HepG2 (cell line): ENCODE data around the gene NPBWR2. TPM values are rescaled to one million over a fixed set of nuclear protein-coding genes. Genes with fewer than 3 reads are reported as not detected.

Source experiments
- ATAC-seq: fragments of 200-7000 bp; cut with Tn5 transposase; 3 replicates; pipeline ENCODE4 v1.9.1; 2020; ENCODE audit warnings: mild to moderate bottlenecking, moderate library complexity
- BruUV-seq: library from RNA; stranded (reverse); fragments of 400-500 nt; replicated peaks from 2 replicates; lab custom pipeline; 2021; lab: Mats Ljungman, UMichigan
- CTCF ChIA-PET: fragments of 300-600 bp; formaldehyde crosslinking; extraction: SDS; loops from one replicate; lab custom pipeline; 2021; ENCODE audit warnings: low total read pairs, inconsistent platforms, low intra/inter-chr PET ratio; lab: Yijun Ruan, JAX
- POLR2A ChIA-PET: fragments of 350-600 bp; sonication (Branson Sonifier 250); formaldehyde crosslinking; loops from one replicate; lab custom pipeline; 2020; ENCODE audit warnings: antibody characterized with exemption, inconsistent platforms; lab: Yijun Ruan, JAX
- DNase-seq: peaks from one replicate; pipeline ENCODE4 v3.0.0-alpha.2; 2015; ENCODE audit warnings: low spot score
- FAIRE-seq: peaks from 3 replicates; lab custom pipeline; 2011; peaks lifted over from hg19 to GRCh38; lab: Jason Lieb, UNC
- H2AFZ ChIP-seq: one replicate; pipeline ENCODE4 v1.6.1; 2011; ENCODE audit warnings: low read length, inconsistent platforms
- H3K27ac ChIP-seq: fragments of 300-600 bp; 3 replicates; pipeline ENCODE4 v1.8.0; 2011; ENCODE audit warnings: mixed run types, mild to moderate bottlenecking, mixed read lengths, low read length, inconsistent platforms; ENCODE audit not compliant: insufficient read depth; ENCODE audit errors: extremely low read length
- H3K27me3 ChIP-seq, 2 experiments: fragments of 200-600 bp in 1 of 2; 2 replicates in 1 of 2; 3 replicates in 1 of 2; pipeline versions ENCODE4 v1.6.0 to v1.8.0; 2011; ENCODE audit warnings: low read length in 2 of 2, mild to moderate bottlenecking in 2 of 2, moderate library complexity in 2 of 2, inconsistent platforms in 1 of 2; ENCODE audit not compliant: insufficient read depth in 2 of 2, control insufficient read depth in 1 of 2
- H3K36me3 ChIP-seq, 2 experiments: fragments of 200-600 bp in 1 of 2; replicated peaks in 1 of 2; 2 replicates in 1 of 2; 3 replicates in 1 of 2; pipeline versions ENCODE4 v1.5.1 to v1.8.0; 2011; ENCODE audit warnings: low read length in 2 of 2, inconsistent platforms in 1 of 2; ENCODE audit not compliant: insufficient read depth in 2 of 2, control insufficient read depth in 1 of 2
- H3K4me1 ChIP-seq: 2 replicates; pipeline ENCODE4 v1.5.1; 2012; ENCODE audit warnings: low read length, inconsistent platforms; ENCODE audit not compliant: insufficient read depth
- H3K4me2 ChIP-seq: 2 replicates; pipeline ENCODE4 v1.6.0; 2011; ENCODE audit warnings: low read depth, low read length, inconsistent platforms
- H3K4me3 ChIP-seq, 3 experiments: fragments of 200-600 bp in 1 of 3; sonication (generic), shearing (Covaris generic) in 1 of 3; replicated peaks in 1 of 3; 2 replicates each; pipeline ENCODE4 v1.5.1; 2011 to 2016; ENCODE audit warnings: low read length in 3 of 3, inconsistent platforms in 2 of 3, low read depth in 2 of 3, mild to moderate bottlenecking in 2 of 3, control low read depth in 1 of 3, mixed read lengths in 1 of 3; ENCODE audit not compliant: insufficient read depth in 1 of 3
- H3K79me2 ChIP-seq: one replicate; pipeline ENCODE4 v1.6.1; 2011; ENCODE audit warnings: low read length, inconsistent platforms; ENCODE audit not compliant: insufficient read depth
- H3K9ac ChIP-seq: 2 replicates; pipeline ENCODE4 v1.6.0; 2011; ENCODE audit warnings: mild to moderate bottlenecking, low read depth, low read length, inconsistent platforms; ENCODE audit not compliant: insufficient read depth
- H3K9me3 ChIP-seq: 2 replicates; pipeline ENCODE4 v1.5.1; 2012; ENCODE audit warnings: mild to moderate bottlenecking, low read length
- H4K20me1 ChIP-seq: 2 replicates; pipeline ENCODE4 v1.6.0; 2011; ENCODE audit warnings: inconsistent platforms, mild to moderate bottlenecking, low read length, moderate library complexity; ENCODE audit not compliant: insufficient read depth
- BCL6 ChIP-seq: IDR thresholded peaks from 2 replicates; pipeline ENCODE4 v1.6.1; 2016; ENCODE audit warnings: missing genetic modification reagents, missing compliant biosample characterization
- CHD4 ChIP-seq: fragments of 200-600 bp; sonication (generic); IDR thresholded peaks from 2 replicates; pipeline ENCODE4 v1.7.0; 2017; ENCODE audit warnings: mild to moderate bottlenecking, low read length, borderline replicate concordance
- KMT2B ChIP-seq: IDR thresholded peaks from 2 replicates; pipeline ENCODE4 v1.6.1; 2016; ENCODE audit warnings: missing genetic modification reagents, missing compliant biosample characterization
- PCBP1 ChIP-seq: fragments of 200-400 bp; formaldehyde crosslinking; IDR thresholded peaks from 2 replicates; pipeline ENCODE4 v1.6.1; 2017; ENCODE audit warnings: mild to moderate bottlenecking, low read depth, low read length, borderline replicate concordance
- ZC3H4 ChIP-seq: sonication (generic); formaldehyde crosslinking; IDR thresholded peaks from 2 replicates; pipeline ENCODE4 v1.4.0; 2020; ENCODE audit warnings: missing genetic modification reagents, borderline replicate concordance
- ZNF432 ChIP-seq: sonication (generic); formaldehyde crosslinking; IDR thresholded peaks from 2 replicates; pipeline ENCODE4 v1.5.0; 2020; ENCODE audit warnings: missing genetic modification reagents, mild to moderate bottlenecking, borderline replicate concordance
- ZNF468 ChIP-seq: sonication (generic); formaldehyde crosslinking; IDR thresholded peaks from 2 replicates; pipeline ENCODE4 v1.8.0; 2022; ENCODE audit warnings: mild to moderate bottlenecking, moderate library complexity, missing genetic modification reagents
- ZNF558 ChIP-seq: sonication (generic); formaldehyde crosslinking; IDR thresholded peaks from 2 replicates; pipeline ENCODE4 v1.9.0; 2022; ENCODE audit warnings: mild to moderate bottlenecking, missing genetic modification reagents, borderline replicate concordance
- ZNF619 ChIP-seq: sonication (generic); formaldehyde crosslinking; IDR thresholded peaks from 2 replicates; pipeline ENCODE4 v1.4.0; 2020; ENCODE audit warnings: mild to moderate bottlenecking, missing genetic modification reagents
- ZNF776 ChIP-seq: sonication (generic); formaldehyde crosslinking; IDR thresholded peaks from 2 replicates; pipeline ENCODE4 v1.4.0; 2020; ENCODE audit warnings: mild to moderate bottlenecking, missing genetic modification reagents
- ZNF790 ChIP-seq: sonication (generic); formaldehyde crosslinking; IDR thresholded peaks from 2 replicates; pipeline ENCODE4 v1.8.0; 2022; ENCODE audit warnings: missing genetic modification reagents, mild to moderate bottlenecking, borderline replicate concordance
- WGBS: methylation state at CpG from one replicate; pipeline ENCODE4 v1.1.6; 2017; ENCODE audit warnings: low lambda C conversion rate; 5-methylcytosine and 5-hydroxymethylcytosine counted together
- in situ Hi-C: cut with HindIII; loops from 2 replicates; pipeline ENCODE4 v1.10.0; 2017; ENCODE audit warnings: low pct_unique_long_range_greater_than_20kb; ENCODE audit not compliant: extremely low pct_ligation_motif_present
- intact Hi-C: fragments of 100-400 bp; cut with micrococcal nuclease; formaldehyde crosslinking; loops from one replicate; pipeline ENCODE4 v1.10.0; 2022; ENCODE audit not compliant: unreplicated experiment
- polyA plus RNA-seq, 8 experiments: library from polyadenylated mRNA; depleted of rRNA in 3 of 8; stranded (reverse) in 7 of 8; unstranded in 1 of 8; fragments of >200 nt; fragmentation: Illumina TruSeq in 4 of 8; extraction: Trizol in 4 of 8; gene quantifications; 2 replicates each; pipeline versions ENCODE4 v1.2.1 to v1.2.3, GENCODE V29; 2011 to 2016; ENCODE audit warnings: low read depth in 4 of 8, missing spikeins in 1 of 8, mixed read lengths in 1 of 8; ENCODE audit not compliant: insufficient read depth in 1 of 8
- total RNA-seq, 5 experiments: library from RNA; depleted of rRNA; stranded (reverse); fragments of >200 nt; fragmentation: Illumina TruSeq; extraction: Trizol; gene quantifications; 2 replicates each; pipeline ENCODE4 v1.2.3, GENCODE V29; 2016; ENCODE audit warnings: low read depth in 1 of 5
- TF ChIP-seq, protein P1 (sequence below): IDR thresholded peaks from 2 replicates; pipeline ENCODE4 v1.6.1; 2016; ENCODE audit warnings: low read depth, borderline replicate concordance
- TF ChIP-seq, protein P2 (sequence below): sonication (generic); formaldehyde crosslinking; IDR thresholded peaks from 2 replicates; pipeline ENCODE4 v1.4.0; 2020; ENCODE audit warnings: missing genetic modification reagents
- TF ChIP-seq, protein P3 (sequence below): sonication (generic); formaldehyde crosslinking; IDR thresholded peaks from 2 replicates; pipeline ENCODE4 v1.5.0; 2020; ENCODE audit warnings: missing genetic modification reagents
- TF ChIP-seq, protein P4 (sequence below): sonication (generic); formaldehyde crosslinking; IDR thresholded peaks from 2 replicates; pipeline ENCODE4 v1.4.0; 2020; ENCODE audit warnings: missing genetic modification reagents, mild to moderate bottlenecking, borderline replicate concordance

NPBWR2 gene
- total and polyA plus RNA-seq, 2 of the 13 experiments (the other 11 are each of a cell fraction or from before 2014, with no cell fraction given): not detected

DNA sequence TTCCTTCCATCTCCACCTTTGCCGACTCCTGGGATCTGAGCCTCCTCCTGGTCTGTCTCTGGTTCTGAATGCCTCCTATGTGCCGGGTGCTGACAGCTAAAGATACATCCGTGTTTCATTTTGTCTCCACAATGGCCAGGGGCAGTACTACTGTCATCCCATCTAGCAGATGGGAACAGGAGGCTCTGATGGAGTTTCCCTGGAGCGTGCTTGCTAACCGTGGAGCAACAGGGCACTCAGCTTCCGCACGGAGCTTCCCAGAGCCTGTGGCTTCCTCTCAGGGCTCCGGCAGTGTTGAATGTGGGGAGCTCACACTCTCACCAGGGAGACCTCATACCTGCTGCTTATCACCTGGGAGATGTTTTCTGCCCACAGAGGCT lies 11.9 kb upstream of the NPBWR2 start:
- intact Hi-C loops (no loop called here), in situ Hi-C loops (loop anchor here (5.0 kb wide), 1 partner anchor 37 kb away; the partner anchor contains the start of genes LKAAEAR1 and OPRL1)
- Histone ChIP-seq H3K79me2 (no peaks in the 10 kb centered on the region), H2AFZ (no peak overlapping the region), H4K20me1 (no peaks in the 10 kb centered on the region), H3K4me3 (no peak overlapping the region), H3K27me3 (peaks cover 8 to 39% of the 10 kb centered on the region in 2 experiments), H3K9me3 (no peaks in the 10 kb centered on the region), H3K4me1 (peaks cover 11% of the 10 kb centered on the region), H3K9ac (no peak overlapping the region), H3K36me3 (no peaks in the 10 kb centered on the region), H3K27ac (no peak overlapping the region), H3K4me2 (no peak overlapping the region)
- DNase-seq: no peak
- WGBS: 23% methylated on average over 8 of the region's 8 CpGs
- BruUV-seq: no TSS peak
- FAIRE-seq: no peak
- TF ChIP-seq ZC3H4 (CRISPR knock-in tag) (no peak), BCL6 (CRISPR knock-in tag) (no peak), CHD4 (no peak), PCBP1 (no peak), ZNF776 (CRISPR knock-in tag) (no peak), ZNF432 (CRISPR knock-in tag) (no peak), KMT2B (CRISPR knock-in tag) (no peak), ZNF619 (CRISPR knock-in tag) (no peak), ZNF558 (CRISPR knock-in tag) (no peak), ZNF790 (CRISPR knock-in tag) (no peak), ZNF468 (CRISPR knock-in tag) (no peak)
- TF ChIP-seq, protein P1, sequence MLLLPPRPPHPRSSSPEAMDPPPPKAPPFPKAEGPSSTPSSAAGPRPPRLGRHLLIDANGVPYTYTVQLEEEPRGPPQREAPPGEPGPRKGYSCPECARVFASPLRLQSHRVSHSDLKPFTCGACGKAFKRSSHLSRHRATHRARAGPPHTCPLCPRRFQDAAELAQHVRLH (CRISPR knock-in tag): no peak
- TF ChIP-seq, protein P2, sequence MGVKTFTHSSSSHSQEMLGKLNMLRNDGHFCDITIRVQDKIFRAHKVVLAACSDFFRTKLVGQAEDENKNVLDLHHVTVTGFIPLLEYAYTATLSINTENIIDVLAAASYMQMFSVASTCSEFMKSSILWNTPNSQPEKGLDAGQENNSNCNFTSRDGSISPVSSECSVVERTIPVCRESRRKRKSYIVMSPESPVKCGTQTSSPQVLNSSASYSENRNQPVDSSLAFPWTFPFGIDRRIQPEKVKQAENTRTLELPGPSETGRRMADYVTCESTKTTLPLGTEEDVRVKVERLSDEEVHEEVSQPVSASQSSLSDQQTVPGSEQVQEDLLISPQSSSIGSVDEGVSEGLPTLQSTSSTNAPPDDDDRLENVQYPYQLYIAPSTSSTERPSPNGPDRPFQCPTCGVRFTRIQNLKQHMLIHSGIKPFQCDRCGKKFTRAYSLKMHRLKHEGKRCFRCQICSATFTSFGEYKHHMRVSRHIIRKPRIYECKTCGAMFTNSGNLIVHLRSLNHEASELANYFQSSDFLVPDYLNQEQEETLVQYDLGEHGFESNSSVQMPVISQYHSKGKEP (CRISPR knock-in tag): no peak
- TF ChIP-seq, protein P3, sequence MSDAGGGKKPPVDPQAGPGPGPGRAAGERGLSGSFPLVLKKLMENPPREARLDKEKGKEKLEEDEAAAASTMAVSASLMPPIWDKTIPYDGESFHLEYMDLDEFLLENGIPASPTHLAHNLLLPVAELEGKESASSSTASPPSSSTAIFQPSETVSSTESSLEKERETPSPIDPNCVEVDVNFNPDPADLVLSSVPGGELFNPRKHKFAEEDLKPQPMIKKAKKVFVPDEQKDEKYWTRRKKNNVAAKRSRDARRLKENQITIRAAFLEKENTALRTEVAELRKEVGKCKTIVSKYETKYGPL (CRISPR knock-in tag): no peak
- TF ChIP-seq, protein P4, sequence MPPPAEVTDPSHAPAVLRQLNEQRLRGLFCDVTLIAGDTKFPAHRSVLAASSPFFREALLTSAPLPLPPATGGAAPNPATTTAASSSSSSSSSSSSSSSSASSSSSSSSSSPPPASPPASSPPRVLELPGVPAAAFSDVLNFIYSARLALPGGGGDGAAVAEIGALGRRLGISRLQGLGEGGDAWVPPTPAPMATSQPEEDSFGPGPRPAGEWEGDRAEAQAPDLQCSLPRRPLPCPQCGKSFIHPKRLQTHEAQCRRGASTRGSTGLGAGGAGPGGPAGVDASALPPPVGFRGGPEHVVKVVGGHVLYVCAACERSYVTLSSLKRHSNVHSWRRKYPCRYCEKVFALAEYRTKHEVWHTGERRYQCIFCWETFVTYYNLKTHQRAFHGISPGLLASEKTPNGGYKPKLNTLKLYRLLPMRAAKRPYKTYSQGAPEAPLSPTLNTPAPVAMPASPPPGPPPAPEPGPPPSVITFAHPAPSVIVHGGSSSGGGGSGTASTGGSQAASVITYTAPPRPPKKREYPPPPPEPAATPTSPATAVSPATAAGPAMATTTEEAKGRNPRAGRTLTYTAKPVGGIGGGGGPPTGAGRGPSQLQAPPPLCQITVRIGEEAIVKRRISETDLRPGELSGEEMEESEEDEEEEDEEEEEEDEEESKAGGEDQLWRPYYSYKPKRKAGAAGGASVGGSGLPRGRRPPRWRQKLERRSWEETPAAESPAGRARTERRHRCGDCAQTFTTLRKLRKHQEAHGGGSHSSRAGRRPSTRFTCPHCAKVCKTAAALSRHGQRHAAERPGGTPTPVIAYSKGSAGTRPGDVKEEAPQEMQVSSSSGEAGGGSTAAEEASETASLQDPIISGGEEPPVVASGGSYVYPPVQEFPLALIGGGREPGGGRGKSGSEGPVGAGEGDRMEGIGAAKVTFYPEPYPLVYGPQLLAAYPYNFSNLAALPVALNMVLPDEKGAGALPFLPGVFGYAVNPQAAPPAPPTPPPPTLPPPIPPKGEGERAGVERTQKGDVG (CRISPR knock-in tag): no peak
- ATAC-seq: peak; percentile 29
- ChIA-PET POLR2A (interaction anchor here (1.3 kb wide), 1 partner anchor 162 kb away, joined by 3 read pairs; no protein-coding TSS in a partner anchor), CTCF (interaction anchor here (2.0 to 2.5 kb wide), 2 partner anchors 36 to 139 kb away, joined by 11 to 14 read pairs; partner anchors contain the start of genes LKAAEAR1 and PRPF6)
